Measurements from ENCODE around the gene ZSWIM4.

Gene ZSWIM4

GRCh38 chr19:13873834-13874515 is 78.7 kb downstream of the ZSWIM4 start:
- no peak overlapping the region for H3K4me3 ChIP-seq (ENCODE audit: low read depth, low read length)
- no peak for TF ChIP-seq CTCF (IDR thresholded peaks at IDR 0.05; ENCODE audit: borderline replicate concordance, insufficient read depth, low read depth, low read length)

GRCh38 chr19:13875824-13876223 is 80.6 kb downstream of the ZSWIM4 start:
- no peak overlapping the region for H3K4me3 ChIP-seq (ENCODE audit: low read depth, low read length)
- no peak for TF ChIP-seq CTCF (IDR thresholded peaks at IDR 0.05; ENCODE audit: borderline replicate concordance, insufficient read depth, low read depth, low read length)

- no peak within 1 kb of the TSS for H3K4me3 ChIP-seq (ENCODE audit: low read depth, low read length)
- TF ChIP-seq CTCF (IDR thresholded peaks at IDR 0.05; ENCODE audit: borderline replicate concordance, insufficient read depth, low read depth, low read length) = no peak
Measured at GRCh38 chr19:13876834-13877233, 81.6 kb downstream of the ZSWIM4 start, which contains the start of gene NANOS3. Gene NANOS3 (plus strand): TSS chr19:13877134. CDS start chr19:13877249, 115 bp downstream.

GRCh38 chr19:13877303-13877702 is 82.1 kb downstream of the ZSWIM4 start:
- TF ChIP-seq CTCF (IDR thresholded peaks at IDR 0.05; ENCODE audit: borderline replicate concordance, insufficient read depth, low read depth, low read length) = no peak

GRCh38 chr19:13880059-13881043 is 85.1 kb downstream of the ZSWIM4 start:
- TF ChIP-seq CTCF (IDR thresholded peaks at IDR 0.05; ENCODE audit: borderline replicate concordance, insufficient read depth, low read depth, low read length) = peak; percentile 98
- peak overlapping the region; percentile 27 for H3K4me3 ChIP-seq (ENCODE audit: low read depth, low read length)

More at GRCh38 chr19:13877303-13877702, 82.1 kb downstream of the ZSWIM4 start:
- H3K4me3 ChIP-seq (ENCODE audit: low read depth, low read length) = no peak overlapping the region

GRCh38 chr19:13881251-13881691 is 86.0 kb downstream of the ZSWIM4 start:
- TF ChIP-seq CTCF (IDR thresholded peaks at IDR 0.05; ENCODE audit: borderline replicate concordance, insufficient read depth, low read depth, low read length) = no peak
- H3K4me3 ChIP-seq (ENCODE audit: low read depth, low read length) = no peak overlapping the region
